ENCODE results near the gene L1TD1.
"Not testable (repeated sequence)": the region's sequence is repeated elsewhere in the genome, so short reads cannot be mapped to it uniquely, and the experiment has no call there.

The L1TD1 gene

GRCh38 chr1:62235576-62235975, 40.9 kb downstream of the L1TD1 start:
- DNase-seq (ENCODE audit: low read depth in 2 of 3, low spot score in 2 of 3) = no peak

- DNase-seq (ENCODE audit: low read depth in 2 of 3, low spot score in 2 of 3) = no peak
Measured at GRCh38 chr1:62237361-62237760, 42.7 kb downstream of the L1TD1 start.

- no peak for DNase-seq (ENCODE audit: low read depth in 2 of 3, low spot score in 2 of 3)
Measured at GRCh38 chr1:62237950-62238374, 43.3 kb downstream of the L1TD1 start.

- no peak for DNase-seq (ENCODE audit: low read depth in 2 of 3, low spot score in 2 of 3)
Measured at GRCh38 chr1:62238507-62238906, 43.9 kb downstream of the L1TD1 start.

GRCh38 chr1:62239652-62240403, 45.2 kb downstream of the L1TD1 start:
- not testable (repeated sequence) for DNase-seq (ENCODE audit: low read depth in 2 of 3, low spot score in 2 of 3)

GRCh38 chr1:62240651-62241370, 46.2 kb downstream of the L1TD1 start:
- DNase-seq (ENCODE audit: low read depth in 2 of 3, low spot score in 2 of 3) = no peak

- no peak for DNase-seq (ENCODE audit: low read depth in 2 of 3, low spot score in 2 of 3)
Measured at GRCh38 chr1:62241371-62242131, 46.9 kb downstream of the L1TD1 start.

GRCh38 chr1:62244380-62244779, 49.7 kb downstream of the L1TD1 start:
- not testable (repeated sequence) for DNase-seq (ENCODE audit: low read depth in 2 of 3, low spot score in 2 of 3)

- no peak for DNase-seq (ENCODE audit: low read depth in 2 of 3, low spot score in 2 of 3)
Measured at GRCh38 chr1:62245201-62245600, 50.6 kb downstream of the L1TD1 start.

- DNase-seq (ENCODE audit: low read depth in 2 of 3, low spot score in 2 of 3) = no peak
Measured at GRCh38 chr1:62247391-62248168, 52.9 kb downstream of the L1TD1 start.

- no peak for DNase-seq (ENCODE audit: low read depth in 2 of 3, low spot score in 2 of 3)
Measured at GRCh38 chr1:62250126-62250726, 55.6 kb downstream of the L1TD1 start.

GRCh38 chr1:62259551-62259950, 64.9 kb downstream of the L1TD1 start:
- no peak for DNase-seq (ENCODE audit: low read depth in 2 of 3, low spot score in 2 of 3)

GRCh38 chr1:62260688-62261087, 66.0 kb downstream of the L1TD1 start:
- no peak for DNase-seq (ENCODE audit: low read depth in 2 of 3, low spot score in 2 of 3)

Data from activated CD8-positive, alpha-beta memory T cell treated with anti-CD3 and anti-CD28 coated beads for 48 hours (primary cell).